SU-DHL-6 (cell line): ENCODE measurements around the gene NT5C3A.

Experiments
- EZH2phosphoT487 ChIP-seq: fragments of 200-600 bp; sonication (generic), shearing (Covaris generic); conservative IDR thresholded peaks from 2 replicates; pipeline ENCODE4 v1.6.1; 2018; ENCODE audit warnings: mild to moderate bottlenecking, antibody characterized with exemption, low read length, moderate library complexity, mixed read lengths
- TF ChIP-seq, protein P1 (sequence below): fragments of 200-600 bp; sonication (generic); IDR thresholded peaks from one replicate; pipeline ENCODE4 v1.5.1; 2017; ENCODE audit warnings: antibody characterized with exemption, mild to moderate bottlenecking, low read length, moderate library complexity; ENCODE audit not compliant: insufficient read depth, poor library complexity, severe bottlenecking

DNA sequence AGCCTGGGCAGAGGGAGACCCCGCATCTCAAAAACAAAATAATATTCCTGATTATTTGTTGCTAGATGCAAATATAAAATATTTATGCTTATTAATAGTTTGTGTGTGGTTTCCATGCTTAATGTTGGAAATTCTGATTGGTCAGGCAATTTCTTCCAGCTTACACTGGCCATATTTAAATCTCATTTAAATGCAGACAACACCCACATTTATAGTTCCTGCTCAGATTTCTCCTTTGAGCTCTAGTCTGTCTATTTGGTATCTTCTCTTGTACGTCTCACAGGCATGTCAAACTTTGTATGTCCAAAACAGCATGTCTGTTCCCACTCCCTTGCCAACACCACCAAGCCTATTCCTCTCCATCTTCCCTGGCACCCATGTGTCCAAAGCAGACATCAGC is 52.8 kb downstream of the NT5C3A start:
- TF ChIP-seq, protein P1, sequence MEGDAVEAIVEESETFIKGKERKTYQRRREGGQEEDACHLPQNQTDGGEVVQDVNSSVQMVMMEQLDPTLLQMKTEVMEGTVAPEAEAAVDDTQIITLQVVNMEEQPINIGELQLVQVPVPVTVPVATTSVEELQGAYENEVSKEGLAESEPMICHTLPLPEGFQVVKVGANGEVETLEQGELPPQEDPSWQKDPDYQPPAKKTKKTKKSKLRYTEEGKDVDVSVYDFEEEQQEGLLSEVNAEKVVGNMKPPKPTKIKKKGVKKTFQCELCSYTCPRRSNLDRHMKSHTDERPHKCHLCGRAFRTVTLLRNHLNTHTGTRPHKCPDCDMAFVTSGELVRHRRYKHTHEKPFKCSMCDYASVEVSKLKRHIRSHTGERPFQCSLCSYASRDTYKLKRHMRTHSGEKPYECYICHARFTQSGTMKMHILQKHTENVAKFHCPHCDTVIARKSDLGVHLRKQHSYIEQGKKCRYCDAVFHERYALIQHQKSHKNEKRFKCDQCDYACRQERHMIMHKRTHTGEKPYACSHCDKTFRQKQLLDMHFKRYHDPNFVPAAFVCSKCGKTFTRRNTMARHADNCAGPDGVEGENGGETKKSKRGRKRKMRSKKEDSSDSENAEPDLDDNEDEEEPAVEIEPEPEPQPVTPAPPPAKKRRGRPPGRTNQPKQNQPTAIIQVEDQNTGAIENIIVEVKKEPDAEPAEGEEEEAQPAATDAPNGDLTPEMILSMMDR, result no peak
- TF ChIP-seq EZH2phosphoT487, result no peak
